SK-N-SH treated with all-trans-retinoic acid at 6 μM for 48 hours (cell line): ENCODE results near the gene CYTL1.

Experiments used
- ATAC-seq: fragments of 200-7000 bp; cut with Tn5 transposase; 3 replicates; pipeline ENCODE4 v1.9.1; 2020; ENCODE audit warnings: mild to moderate bottlenecking, moderate library complexity
- ARNTL ChIP-seq: fragments of 450-650 bp; formaldehyde crosslinking; IDR thresholded peaks from 2 replicates; pipeline ENCODE4 v1.5.0; 2020; ENCODE audit warnings: low read depth, mild to moderate bottlenecking, moderate library complexity, borderline replicate concordance
- BACH2 ChIP-seq: fragments of 250-450 bp; sonication (Bioruptor Pico); IDR thresholded peaks from 2 replicates; pipeline ENCODE4 v1.9.0; 2021; ENCODE audit warnings: mild to moderate bottlenecking, borderline replicate concordance
- CSDC2 ChIP-seq: fragments of 250-450 bp; sonication (Bioruptor Pico); IDR thresholded peaks from 2 replicates; pipeline ENCODE4 v1.5.0; 2020; ENCODE audit warnings: mild to moderate bottlenecking, moderate library complexity
- ESRRG ChIP-seq: fragments of 250-450 bp; sonication (Bioruptor Pico); IDR thresholded peaks from 2 replicates; pipeline ENCODE4 v1.6.1; 2021; ENCODE audit warnings: mild to moderate bottlenecking
- GLIS3 ChIP-seq: fragments of 250-450 bp; sonication (Bioruptor Pico); IDR thresholded peaks from 2 replicates; pipeline ENCODE4 v1.5.0; 2020; ENCODE audit warnings: mild to moderate bottlenecking, moderate library complexity
- ISL1 ChIP-seq: fragments of 250-450 bp; sonication (Bioruptor Pico); IDR thresholded peaks from 2 replicates; pipeline ENCODE4 v2.1.2; 2022; ENCODE audit warnings: mild to moderate bottlenecking, moderate library complexity
- OSR1 ChIP-seq: fragments of 250-450 bp; sonication (Bioruptor Pico); IDR thresholded peaks from 2 replicates; pipeline ENCODE4 v1.8.0; 2022; ENCODE audit warnings: moderate library complexity, mild to moderate bottlenecking, inconsistent platforms
- PPARA ChIP-seq: fragments of 250-450 bp; sonication (Bioruptor Pico); IDR thresholded peaks from 2 replicates; pipeline ENCODE4 v1.5.0; 2020; ENCODE audit warnings: mild to moderate bottlenecking, borderline replicate concordance
- SNAI2 ChIP-seq: fragments of 250-450 bp; sonication (Bioruptor Pico); IDR thresholded peaks from 2 replicates; pipeline ENCODE4 v1.5.0; 2020; ENCODE audit warnings: mild to moderate bottlenecking, moderate library complexity
- TCF4 ChIP-seq: fragments of 250-450 bp; sonication (Bioruptor Pico); IDR thresholded peaks from 2 replicates; pipeline ENCODE4 v1.8.0; 2021; ENCODE audit warnings: mild to moderate bottlenecking, moderate library complexity, borderline replicate concordance
- TOX ChIP-seq: fragments of 250-450 bp; sonication (Bioruptor Pico); IDR thresholded peaks from 2 replicates; pipeline ENCODE4 v1.8.0; 2021; ENCODE audit warnings: mild to moderate bottlenecking, moderate library complexity, borderline replicate concordance
- TSHZ2 ChIP-seq: fragments of 250-450 bp; sonication (Bioruptor Pico); IDR thresholded peaks from 2 replicates; pipeline ENCODE4 v1.5.0; 2020; ENCODE audit warnings: mild to moderate bottlenecking, moderate library complexity
- ZC3H10 ChIP-seq: fragments of 250-450 bp; sonication (Bioruptor Pico); IDR thresholded peaks from 2 replicates; pipeline ENCODE4 v1.5.1; 2021; ENCODE audit warnings: mild to moderate bottlenecking, moderate library complexity
- ZFP3 ChIP-seq: fragments of 250-450 bp; sonication (Bioruptor Pico); IDR thresholded peaks from 2 replicates; pipeline ENCODE4 v1.5.0; 2020; ENCODE audit warnings: mild to moderate bottlenecking, moderate library complexity
- ZFP30 ChIP-seq: fragments of 450-650 bp; formaldehyde crosslinking; IDR thresholded peaks from 2 replicates; pipeline ENCODE4 v1.5.0; 2022; ENCODE audit warnings: mild to moderate bottlenecking, moderate library complexity
- ZNF565 ChIP-seq: fragments of 450-650 bp; formaldehyde crosslinking; conservative IDR thresholded peaks from 2 replicates; pipeline ENCODE4 v1.5.0; 2020; ENCODE audit warnings: low read depth, mild to moderate bottlenecking, moderate library complexity
- ZNF70 ChIP-seq: fragments of 450-650 bp; formaldehyde crosslinking; IDR thresholded peaks from 2 replicates; pipeline ENCODE4 v1.5.0; 2020; ENCODE audit warnings: mild to moderate bottlenecking, moderate library complexity
- TF ChIP-seq, protein P1 (sequence below): fragments of 250-450 bp; sonication (Bioruptor Pico); IDR thresholded peaks from 2 replicates; pipeline ENCODE4 v1.8.0; 2020; ENCODE audit warnings: mild to moderate bottlenecking, moderate library complexity, borderline replicate concordance
- TF ChIP-seq, protein P2 (sequence below): fragments of 250-450 bp; sonication (Bioruptor Pico); IDR thresholded peaks from 2 replicates; pipeline ENCODE4 v1.5.1; 2021; ENCODE audit warnings: mild to moderate bottlenecking, moderate library complexity

The CYTL1 gene

GRCh38 chr4:5066101-5066500, 46.8 kb upstream of the CYTL1 start:
- TF ChIP-seq ESRRG (CRISPR knock-in tag) (no peak), ARNTL (CRISPR knock-in tag) (no peak), GLIS3 (CRISPR knock-in tag) (no peak), TSHZ2 (CRISPR knock-in tag) (no peak), OSR1 (CRISPR knock-in tag) (no peak), PPARA (CRISPR knock-in tag) (no peak), ISL1 (CRISPR knock-in tag) (no peak), SNAI2 (CRISPR knock-in tag) (no peak), ZNF565 (CRISPR knock-in tag) (no peak), ZFP3 (CRISPR knock-in tag) (no peak)
- no peak for ATAC-seq

GRCh38 chr4:5055411-5055810, 36.2 kb upstream of the CYTL1 start:
- no peak for ATAC-seq
- no peak for TF ChIP-seq ZNF70 (CRISPR knock-in tag)

GRCh38 chr4:5054532-5054931, 35.3 kb upstream of the CYTL1 start:
- ATAC-seq = no peak
- TF ChIP-seq GLIS3 (CRISPR knock-in tag) (no peak), CSDC2 (CRISPR knock-in tag) (no peak)
- TF ChIP-seq, all 23 proteins: peak for 0

GRCh38 chr4:5052726-5053425, 33.6 kb upstream of the CYTL1 start:
- ATAC-seq = no peak
- TF ChIP-seq OSR1 (CRISPR knock-in tag) (no peak), GLIS3 (CRISPR knock-in tag) (no peak), ZFP30 (CRISPR knock-in tag) (no peak), TOX (CRISPR knock-in tag) (no peak), ISL1 (CRISPR knock-in tag) (no peak), TSHZ2 (CRISPR knock-in tag) (no peak), ZC3H10 (CRISPR knock-in tag) (no peak), TCF4 (CRISPR knock-in tag) (no peak), BACH2 (no peak), CSDC2 (CRISPR knock-in tag) (no peak), ZNF565 (CRISPR knock-in tag) (no peak), ZFP3 (CRISPR knock-in tag) (no peak), SNAI2 (CRISPR knock-in tag) (no peak), ESRRG (CRISPR knock-in tag) (no peak)
- TF ChIP-seq, protein P1, sequence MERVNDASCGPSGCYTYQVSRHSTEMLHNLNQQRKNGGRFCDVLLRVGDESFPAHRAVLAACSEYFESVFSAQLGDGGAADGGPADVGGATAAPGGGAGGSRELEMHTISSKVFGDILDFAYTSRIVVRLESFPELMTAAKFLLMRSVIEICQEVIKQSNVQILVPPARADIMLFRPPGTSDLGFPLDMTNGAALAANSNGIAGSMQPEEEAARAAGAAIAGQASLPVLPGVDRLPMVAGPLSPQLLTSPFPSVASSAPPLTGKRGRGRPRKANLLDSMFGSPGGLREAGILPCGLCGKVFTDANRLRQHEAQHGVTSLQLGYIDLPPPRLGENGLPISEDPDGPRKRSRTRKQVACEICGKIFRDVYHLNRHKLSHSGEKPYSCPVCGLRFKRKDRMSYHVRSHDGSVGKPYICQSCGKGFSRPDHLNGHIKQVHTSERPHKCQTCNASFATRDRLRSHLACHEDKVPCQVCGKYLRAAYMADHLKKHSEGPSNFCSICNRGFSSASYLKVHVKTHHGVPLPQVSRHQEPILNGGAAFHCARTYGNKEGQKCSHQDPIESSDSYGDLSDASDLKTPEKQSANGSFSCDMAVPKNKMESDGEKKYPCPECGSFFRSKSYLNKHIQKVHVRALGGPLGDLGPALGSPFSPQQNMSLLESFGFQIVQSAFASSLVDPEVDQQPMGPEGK (CRISPR knock-in tag) = no peak
- TF ChIP-seq, protein P2, sequence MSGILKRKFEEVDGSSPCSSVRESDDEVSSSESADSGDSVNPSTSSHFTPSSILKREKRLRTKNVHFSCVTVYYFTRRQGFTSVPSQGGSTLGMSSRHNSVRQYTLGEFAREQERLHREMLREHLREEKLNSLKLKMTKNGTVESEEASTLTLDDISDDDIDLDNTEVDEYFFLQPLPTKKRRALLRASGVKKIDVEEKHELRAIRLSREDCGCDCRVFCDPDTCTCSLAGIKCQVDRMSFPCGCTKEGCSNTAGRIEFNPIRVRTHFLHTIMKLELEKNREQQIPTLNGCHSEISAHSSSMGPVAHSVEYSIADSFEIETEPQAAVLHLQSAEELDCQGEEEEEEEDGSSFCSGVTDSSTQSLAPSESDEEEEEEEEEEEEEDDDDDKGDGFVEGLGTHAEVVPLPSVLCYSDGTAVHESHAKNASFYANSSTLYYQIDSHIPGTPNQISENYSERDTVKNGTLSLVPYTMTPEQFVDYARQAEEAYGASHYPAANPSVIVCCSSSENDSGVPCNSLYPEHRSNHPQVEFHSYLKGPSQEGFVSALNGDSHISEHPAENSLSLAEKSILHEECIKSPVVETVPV (CRISPR knock-in tag) = no peak
